Hepatocyte (in vitro differentiated cells): ENCODE results near the gene ADGRD1. TPM values are rescaled to one million over a fixed set of nuclear protein-coding genes. Genes with fewer than 3 reads are reported as not detected.

ENCODE experiments used
- DNase-seq: peaks from one replicate; pipeline ENCODE4 v3.0.0-alpha.2; 2016; ENCODE audit warnings: low spot score
- H2AFZ ChIP-seq: fragments of 200-600 bp; sonication (generic); 2 replicates; pipeline ENCODE4 v1.6.0; 2016; ENCODE audit warnings: antibody characterized with exemption, mild to moderate bottlenecking
- H3K27ac ChIP-seq: fragments of 200-600 bp; sonication (generic); 2 replicates; pipeline ENCODE4 v1.5.1; 2016; ENCODE audit warnings: mild to moderate bottlenecking
- H3K27me3 ChIP-seq: fragments of 200-600 bp; sonication (generic); 2 replicates; pipeline ENCODE4 v1.6.1; 2016
- H3K36me3 ChIP-seq: fragments of 200-600 bp; sonication (generic); replicated peaks from 2 replicates; pipeline ENCODE4 v1.5.1; 2016; ENCODE audit warnings: low read depth; ENCODE audit not compliant: insufficient read depth
- H3K4me1 ChIP-seq: fragments of 200-600 bp; sonication (generic); 2 replicates; pipeline ENCODE4 v1.5.1; 2016; ENCODE audit warnings: mild to moderate bottlenecking, moderate library complexity; ENCODE audit not compliant: insufficient read depth
- H3K4me2 ChIP-seq: fragments of 200-600 bp; sonication (generic); 2 replicates; pipeline ENCODE4 v1.6.0; 2016
- H3K4me3 ChIP-seq: fragments of 200-600 bp; sonication (generic); 2 replicates; pipeline ENCODE4 v1.5.1; 2016; ENCODE audit warnings: mild to moderate bottlenecking
- H3K79me2 ChIP-seq: fragments of 200-600 bp; sonication (generic); 2 replicates; pipeline ENCODE4 v1.6.0; 2017; ENCODE audit warnings: mild to moderate bottlenecking
- H3K9me2 ChIP-seq: fragments of 200-600 bp; sonication (generic); replicated peaks from 2 replicates; pipeline ENCODE4 v1.6.0; 2017; ENCODE audit warnings: mild to moderate bottlenecking; ENCODE audit not compliant: insufficient read depth
- H3K9me3 ChIP-seq: fragments of 200-600 bp; sonication (generic); 2 replicates; pipeline ENCODE4 v1.5.1; 2016; ENCODE audit warnings: low read depth, mild to moderate bottlenecking
- H4K20me1 ChIP-seq: fragments of 200-600 bp; sonication (generic); 2 replicates; pipeline ENCODE4 v1.6.0; 2016; ENCODE audit warnings: mild to moderate bottlenecking; ENCODE audit not compliant: insufficient read depth, poor library complexity, severe bottlenecking
- CTCF ChIP-seq: fragments of 200-600 bp; sonication (generic); IDR thresholded peaks from 2 replicates; pipeline ENCODE4 v1.5.1; 2016; ENCODE audit warnings: antibody characterized with exemption, mild to moderate bottlenecking; ENCODE audit not compliant: poor library complexity
- EZH2 ChIP-seq: fragments of 200-600 bp; sonication (generic); IDR thresholded peaks from 2 replicates; pipeline ENCODE4 v1.6.1; 2016; ENCODE audit warnings: antibody characterized with exemption, mild to moderate bottlenecking, borderline replicate concordance
- EZH2phosphoT487 ChIP-seq: fragments of 200-600 bp; sonication (generic); IDR thresholded peaks from one replicate; pipeline ENCODE4 v1.6.1; 2018; ENCODE audit warnings: antibody characterized with exemption, mild to moderate bottlenecking, low read depth, moderate library complexity; ENCODE audit not compliant: unreplicated experiment, severe bottlenecking
- WGBS: methylation state at CpG from one replicate; pipeline ENCODE4 v1.1.6; 2016; ENCODE audit warnings: low lambda C conversion rate; ENCODE audit errors: missing lambda C conversion rate; 5-methylcytosine and 5-hydroxymethylcytosine counted together
- polyA plus RNA-seq: library from polyadenylated mRNA; unstranded; fragments of >200 nt; fragmentation: Nextera tagmentation; extraction: Ambion mirVana; gene quantifications from 2 replicates; pipeline ENCODE4 v1.2.1, GENCODE V29; 2016
- total RNA-seq: library from RNA; depleted of rRNA; stranded (reverse); fragments of >200 nt; gene quantifications from 2 replicates; pipeline ENCODE4 v1.2.3, GENCODE V29; 2014

Gene ADGRD1
- total and polyA plus RNA-seq, 2 experiments from 2014 or later: 18.1 to 18.5 TPM

GRCh38 chr12:131038159-131038558 is 84.5 kb downstream of the ADGRD1 start:
- Histone ChIP-seq H4K20me1 (no peaks in the 10 kb centered on the region), H3K9me3 (no peaks in the 10 kb centered on the region), H3K9me2 (no peaks in the 10 kb centered on the region), H3K27ac (no peak overlapping the region), H3K4me3 (no peak overlapping the region), H3K4me2 (no peak overlapping the region), H3K4me1 (no peaks in the 10 kb centered on the region), H3K79me2 (no peaks in the 10 kb centered on the region), H3K36me3 (no peaks in the 10 kb centered on the region), H3K27me3 (no peaks in the 10 kb centered on the region), H2AFZ (no peak overlapping the region)
- DNase-seq: no peak
- WGBS: 96% methylated on average over 11 of the region's 11 CpGs
- TF ChIP-seq EZH2: no peak
- TF ChIP-seq CTCF: no peak
- no peak for TF ChIP-seq EZH2phosphoT487

DNA sequence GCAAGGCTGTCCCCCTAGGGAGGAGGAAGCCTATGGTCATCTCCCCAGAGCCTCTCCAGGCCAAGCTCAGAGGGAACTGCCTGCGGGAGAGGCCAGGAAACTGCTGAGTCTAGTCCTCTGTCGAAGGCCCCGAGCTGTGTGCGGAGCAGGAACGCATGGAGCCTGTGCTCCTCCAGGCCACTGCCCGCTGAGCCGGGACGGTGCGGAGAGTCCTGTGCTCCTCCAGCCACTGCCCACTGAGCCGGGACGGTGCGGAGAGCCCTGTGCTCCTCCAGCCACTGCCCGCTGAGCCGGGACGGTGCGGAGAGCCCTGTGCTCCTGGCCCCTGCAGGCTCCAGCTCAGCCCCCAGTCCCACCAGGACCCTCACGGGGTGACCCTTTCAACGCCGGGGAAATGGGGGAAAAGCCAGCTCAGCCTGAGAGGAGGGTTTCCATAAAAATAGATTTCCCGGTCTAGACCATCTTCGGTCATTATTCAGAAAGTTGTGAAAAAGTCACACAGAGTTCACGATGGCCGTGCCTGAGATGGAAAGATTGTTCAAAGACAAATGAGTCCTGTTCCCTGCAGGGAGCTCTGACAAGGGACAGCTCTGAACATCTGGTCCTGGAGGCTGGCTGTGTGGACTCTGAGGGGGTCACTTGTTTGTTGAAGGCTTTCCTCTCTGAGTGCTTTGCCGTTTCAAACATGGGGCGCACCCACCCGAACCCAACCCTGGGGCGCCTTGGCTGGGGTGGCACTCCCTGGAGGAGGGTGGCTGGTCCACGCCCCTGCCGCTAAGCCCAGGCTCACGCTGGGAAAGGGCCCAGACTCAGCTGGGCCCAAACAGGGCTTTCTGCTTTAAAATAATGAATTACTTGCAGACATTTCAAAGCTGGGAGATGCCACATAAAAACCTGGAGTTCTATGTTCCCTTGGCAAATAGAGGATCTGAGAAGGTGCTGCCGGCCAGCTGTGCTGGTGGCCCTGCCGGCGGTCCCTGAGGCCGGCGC is 85.5 kb downstream of the ADGRD1 start:
- no peak for DNase-seq
- no peaks in the 10 kb centered on the region for H3K36me3 ChIP-seq
- no peaks in the 10 kb centered on the region for H3K27me3 ChIP-seq
- H3K4me1 ChIP-seq: no peaks in the 10 kb centered on the region
- no peaks in the 10 kb centered on the region for H3K79me2 ChIP-seq
- no peak overlapping the region for H2AFZ ChIP-seq
- no peaks in the 10 kb centered on the region for H3K9me2 ChIP-seq
- no peaks in the 10 kb centered on the region for H3K9me3 ChIP-seq
- H3K27ac ChIP-seq: no peak overlapping the region
- no peak overlapping the region for H3K4me2 ChIP-seq
- TF ChIP-seq CTCF: no peak
- TF ChIP-seq EZH2: no peak
- no peak for TF ChIP-seq EZH2phosphoT487
- no peak overlapping the region for H3K4me3 ChIP-seq
- 79% methylated on average over 35 of the region's 35 CpGs for WGBS
- H4K20me1 ChIP-seq: no peaks in the 10 kb centered on the region

DNA sequence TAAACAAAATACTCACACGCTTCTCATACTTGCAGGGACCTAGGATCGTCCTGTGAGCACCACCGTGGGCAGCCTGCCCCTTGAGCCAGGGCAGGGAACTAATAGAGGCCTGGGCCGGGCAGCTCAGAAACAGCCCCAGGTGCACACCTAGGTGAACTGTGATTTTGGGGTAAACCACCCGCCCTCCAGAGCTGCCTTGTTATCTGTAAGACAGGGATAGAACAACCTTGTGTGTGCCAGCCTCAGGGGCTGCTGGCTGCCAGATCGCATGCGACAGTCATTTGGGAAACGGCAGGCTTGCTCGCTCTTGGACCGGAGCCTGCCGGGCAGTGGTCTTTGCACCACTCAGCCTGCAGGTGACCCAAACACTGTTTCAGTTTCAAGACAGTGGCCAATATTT is 86.8 kb downstream of the ADGRD1 start:
- TF ChIP-seq CTCF: no peak
- no peak for TF ChIP-seq EZH2phosphoT487
- no peak for TF ChIP-seq EZH2
- no peak for DNase-seq
- Histone ChIP-seq H2AFZ (no peak overlapping the region), H3K27me3 (no peaks in the 10 kb centered on the region), H3K4me3 (no peak overlapping the region), H3K27ac (no peak overlapping the region), H3K36me3 (no peaks in the 10 kb centered on the region), H3K4me2 (no peak overlapping the region), H3K9me3 (no peaks in the 10 kb centered on the region), H3K79me2 (no peaks in the 10 kb centered on the region), H4K20me1 (no peaks in the 10 kb centered on the region), H3K4me1 (no peaks in the 10 kb centered on the region), H3K9me2 (no peaks in the 10 kb centered on the region)
- WGBS: 79% methylated on average over 11 of the region's 11 CpGs
